Measurements from ENCODE around the gene EPB41L3. TPM values are rescaled to one million over a fixed set of nuclear protein-coding genes. Genes with fewer than 3 reads are reported as not detected.

EPB41L3 gene
- polyA plus RNA-seq, 1 donor (not counting 4 experiments of a cell fraction or from before 2014, with no cell fraction given), result 0.39 TPM

GRCh38 chr18:5532066-5532465 lies 11.7 kb downstream of the EPB41L3 start:
- H4K20me1 ChIP-seq (ENCODE audit: control insufficient read depth, extremely low read depth, insufficient read depth, low read length), result no peaks in the 10 kb centered on the region
- H3K79me2 ChIP-seq (ENCODE audit: control insufficient read depth, insufficient read depth, low read length), result no peaks in the 10 kb centered on the region
- DNase-seq (ENCODE audit: low read depth, low spot score), result no peak
- no peak overlapping the region for H3K4me3 ChIP-seq (ENCODE audit: control insufficient read depth in 2 of 3, extremely low read depth in 1 of 3, insufficient read depth in 2 of 3, low read depth in 1 of 3, low read length in 3 of 3)
- dilution Hi-C loops (cut with MboI; ENCODE audit: extremely low pct_ligation_motif_present, low sequenced_read_pairs), result no loop called here
- H3K36me3 ChIP-seq (ENCODE audit: control insufficient read depth in 2 of 2, extremely low read depth in 1 of 2, insufficient read depth in 2 of 2, low read length in 2 of 2), result no peaks in the 10 kb centered on the region
- H2AFZ ChIP-seq (ENCODE audit: control insufficient read depth, low read length), result no peak overlapping the region
- H3K9ac ChIP-seq (ENCODE audit: control insufficient read depth, extremely low read depth, insufficient read depth, low read length), result no peak overlapping the region
- no peaks in the 10 kb centered on the region for H3K9me3 ChIP-seq (ENCODE audit: control insufficient read depth, low read depth, low read length)
- H3K4me1 ChIP-seq (ENCODE audit: control insufficient read depth, extremely low read depth, insufficient read depth, low read length), result no peaks in the 10 kb centered on the region
- H3K27me3 ChIP-seq (ENCODE audit: control insufficient read depth, extremely low read depth, insufficient read depth, low read length), result no peaks in the 10 kb centered on the region
- no peak overlapping the region for H3K27ac ChIP-seq (ENCODE audit: control insufficient read depth, insufficient read depth, low read length)
- TF ChIP-seq EZH2 (IDR thresholded peaks at IDR 0.05; ENCODE audit: low read length) (no peak), CTCF (optimal IDR thresholded peaks at IDR 0.05 in 1 of 3, IDR thresholded peaks at IDR 0.05 in 1 of 3, conservative IDR thresholded peaks at IDR 0.05 in 1 of 3; ENCODE audit: extremely low read depth in 1 of 3, insufficient read depth in 2 of 3, low read length in 3 of 3) (no peak)
- no peak overlapping the region for H3K4me2 ChIP-seq (ENCODE audit: control insufficient read depth, extremely low read depth, insufficient read depth, low read depth, low read length)
- H3K9me1 ChIP-seq (ENCODE audit: control insufficient read depth, extremely low read depth, insufficient read depth, low read length), result no peaks in the 10 kb centered on the region
- FAIRE-seq, result no peak

GRCh38 chr18:5530629-5531178 lies 13.1 kb downstream of the EPB41L3 start:
- H3K4me3 ChIP-seq (ENCODE audit: control insufficient read depth in 2 of 3, extremely low read depth in 1 of 3, insufficient read depth in 2 of 3, low read depth in 1 of 3, low read length in 3 of 3), result no peak overlapping the region
- no peak for FAIRE-seq

More at GRCh38 chr18:5530629-5531178, 13.1 kb downstream of the EPB41L3 start:
- Histone ChIP-seq H3K9me1 (ENCODE audit: control insufficient read depth, extremely low read depth, insufficient read depth, low read length) (no peaks in the 10 kb centered on the region), H3K4me1 (ENCODE audit: control insufficient read depth, extremely low read depth, insufficient read depth, low read length) (no peaks in the 10 kb centered on the region), H3K9ac (ENCODE audit: control insufficient read depth, extremely low read depth, insufficient read depth, low read length) (no peak overlapping the region), H3K27ac (ENCODE audit: control insufficient read depth, insufficient read depth, low read length) (no peak overlapping the region), H3K36me3 (ENCODE audit: control insufficient read depth in 2 of 2, extremely low read depth in 1 of 2, insufficient read depth in 2 of 2, low read length in 2 of 2) (no peaks in the 10 kb centered on the region), H3K4me2 (ENCODE audit: control insufficient read depth, extremely low read depth, insufficient read depth, low read depth, low read length) (no peak overlapping the region), H3K79me2 (ENCODE audit: control insufficient read depth, insufficient read depth, low read length) (no peaks in the 10 kb centered on the region), H2AFZ (ENCODE audit: control insufficient read depth, low read length) (no peak overlapping the region), H3K27me3 (ENCODE audit: control insufficient read depth, extremely low read depth, insufficient read depth, low read length) (no peaks in the 10 kb centered on the region), H4K20me1 (ENCODE audit: control insufficient read depth, extremely low read depth, insufficient read depth, low read length) (no peaks in the 10 kb centered on the region), H3K9me3 (ENCODE audit: control insufficient read depth, low read depth, low read length) (no peaks in the 10 kb centered on the region)
- TF ChIP-seq EZH2 (IDR thresholded peaks at IDR 0.05; ENCODE audit: low read length) (no peak), CTCF (optimal IDR thresholded peaks at IDR 0.05 in 1 of 3, IDR thresholded peaks at IDR 0.05 in 1 of 3, conservative IDR thresholded peaks at IDR 0.05 in 1 of 3; ENCODE audit: extremely low read depth in 1 of 3, insufficient read depth in 2 of 3, low read length in 3 of 3) (no peak)
- dilution Hi-C loops (cut with MboI; ENCODE audit: extremely low pct_ligation_motif_present, low sequenced_read_pairs), result no loop called here
- DNase-seq (ENCODE audit: low read depth, low spot score), result no peak

Data from keratinocyte (primary cell).